HG03025 (cell line): ENCODE measurements around the gene ENO1.
"Not testable (repeated sequence)": the region's sequence is repeated elsewhere in the genome, so short reads cannot be mapped to it uniquely, and the experiment has no call there.

Experiments used
- ATAC-seq: cut with Tn5 transposase; IDR thresholded peaks from one replicate; pipeline ENCODE4 v1.9.1; 2021; ENCODE audit warnings: mild to moderate bottlenecking, moderate library complexity; ENCODE audit not compliant: unreplicated experiment, low FRiP score

ENO1 gene

DNA sequence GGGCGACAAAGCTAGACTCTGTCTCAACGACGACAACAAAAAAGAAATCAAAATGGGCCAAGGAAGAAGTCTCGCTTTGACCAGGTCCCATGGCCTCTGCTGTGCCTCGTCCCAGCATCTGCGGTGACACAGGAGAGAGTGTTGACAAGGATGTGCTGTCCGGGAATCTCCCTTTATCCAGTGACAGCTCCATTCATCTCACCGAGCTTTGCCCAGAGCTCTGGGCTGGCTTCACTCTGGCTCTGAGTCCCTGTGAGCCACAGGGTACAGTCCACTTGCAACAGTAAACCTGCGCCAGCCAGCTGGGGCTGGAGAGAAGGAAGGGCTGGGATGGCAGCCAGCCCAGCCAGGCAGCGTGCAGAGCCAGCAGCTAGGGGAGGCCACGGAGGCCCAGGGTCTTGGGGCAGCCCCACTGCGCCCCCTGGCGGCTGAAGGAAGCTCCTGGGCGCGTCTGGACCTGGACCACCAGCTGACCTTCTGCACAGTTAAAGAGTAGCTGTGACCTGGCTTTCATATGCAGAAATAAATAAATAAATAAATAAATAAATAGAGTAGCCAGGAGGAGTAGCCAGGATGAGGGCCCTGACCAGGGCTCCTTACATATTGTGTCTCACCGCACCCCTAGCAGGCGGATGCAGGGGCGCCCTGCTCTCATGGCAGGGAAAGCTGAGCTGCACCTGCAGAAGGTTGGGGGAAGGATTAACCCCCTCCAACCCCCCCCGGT is 29.7 kb downstream of the ENO1 start:
- no peak for ATAC-seq

DNA sequence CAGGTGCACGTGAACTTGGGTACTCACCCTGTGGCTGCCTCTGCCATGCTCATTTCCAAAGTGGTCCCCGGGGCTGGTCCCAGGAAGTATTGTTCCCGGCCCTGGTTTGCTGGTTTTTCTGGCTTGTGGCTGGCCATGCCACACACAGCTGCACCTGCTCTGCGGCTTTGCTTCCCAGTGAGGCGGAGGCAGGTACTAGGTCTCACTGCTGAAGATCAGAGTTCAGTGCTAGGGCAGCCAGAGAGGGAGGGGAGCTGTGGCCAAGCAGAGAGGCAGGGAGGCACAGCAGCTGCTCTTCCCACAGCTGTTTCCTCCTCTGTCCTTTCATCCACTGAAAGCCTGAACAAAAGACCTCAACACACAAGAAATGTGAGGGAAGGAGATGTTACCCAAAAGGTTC is 30.5 kb downstream of the ENO1 start:
- no peak for ATAC-seq

DNA sequence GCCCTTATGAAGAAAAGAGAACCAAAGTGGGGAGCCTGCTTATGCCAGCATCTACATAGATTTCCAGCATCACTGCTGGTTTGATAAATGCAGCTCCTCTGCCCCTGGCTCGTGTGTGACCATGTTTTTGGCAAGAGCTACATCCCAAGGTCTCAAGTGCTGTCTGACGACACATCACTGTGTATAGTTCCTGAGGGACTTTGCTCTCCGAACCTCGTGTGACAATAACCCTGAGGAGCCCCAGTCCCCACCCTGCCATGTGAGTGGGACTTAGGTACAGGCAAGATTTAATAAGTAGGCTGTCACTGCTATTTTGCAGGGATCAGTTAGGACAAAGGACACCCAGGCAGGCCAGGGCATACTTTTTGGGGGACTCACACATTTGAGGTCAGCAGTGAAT is 32.2 kb downstream of the ENO1 start:
- ATAC-seq: no peak

DNA sequence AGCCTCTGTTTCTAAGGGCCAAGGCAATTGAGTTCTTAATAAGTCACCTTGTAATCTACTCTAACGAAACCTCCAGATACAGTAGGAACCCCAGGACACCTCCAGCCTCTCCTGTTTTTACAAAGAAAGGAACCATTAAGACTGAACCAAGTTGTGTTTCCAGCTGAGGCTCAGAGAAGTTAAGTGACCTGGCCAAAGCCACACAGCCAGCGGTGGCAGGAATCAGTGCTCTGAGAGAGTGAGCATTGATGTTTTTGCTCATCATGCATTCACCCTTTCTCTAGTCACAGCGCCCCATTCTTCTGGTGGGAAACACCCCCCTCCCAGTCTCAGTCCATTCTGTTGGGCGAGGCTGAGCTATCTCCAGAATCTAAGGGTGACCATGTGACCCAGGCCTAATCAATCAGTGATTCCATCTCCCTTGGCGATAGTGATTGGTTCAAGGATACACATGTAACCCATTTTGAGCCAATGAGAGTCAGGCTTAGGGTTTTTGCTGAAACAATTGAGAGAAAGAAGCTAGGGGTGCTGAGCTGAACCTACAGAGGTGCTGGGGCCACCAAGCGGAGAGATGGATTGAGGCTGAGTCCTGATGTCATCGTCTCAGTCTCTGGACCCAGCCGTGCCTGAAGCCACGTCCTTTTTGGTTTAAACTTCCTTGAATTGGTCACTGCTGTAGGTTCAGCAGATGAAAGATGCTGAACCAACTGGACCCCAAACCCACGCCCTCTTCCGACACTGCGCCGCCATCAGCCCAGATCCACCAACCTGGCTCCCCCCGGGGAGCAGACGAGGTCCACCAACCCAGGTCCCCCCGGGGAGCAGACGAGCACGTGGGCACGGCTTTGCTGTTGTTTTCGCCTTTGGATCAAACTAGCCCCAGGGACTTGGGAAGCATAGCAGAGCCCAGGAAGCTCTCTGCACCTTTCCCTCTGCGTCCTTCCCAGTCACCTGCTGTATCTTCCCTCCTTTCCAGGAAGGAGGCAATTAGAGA is 33.1 kb downstream of the ENO1 start:
- no peak for ATAC-seq

DNA sequence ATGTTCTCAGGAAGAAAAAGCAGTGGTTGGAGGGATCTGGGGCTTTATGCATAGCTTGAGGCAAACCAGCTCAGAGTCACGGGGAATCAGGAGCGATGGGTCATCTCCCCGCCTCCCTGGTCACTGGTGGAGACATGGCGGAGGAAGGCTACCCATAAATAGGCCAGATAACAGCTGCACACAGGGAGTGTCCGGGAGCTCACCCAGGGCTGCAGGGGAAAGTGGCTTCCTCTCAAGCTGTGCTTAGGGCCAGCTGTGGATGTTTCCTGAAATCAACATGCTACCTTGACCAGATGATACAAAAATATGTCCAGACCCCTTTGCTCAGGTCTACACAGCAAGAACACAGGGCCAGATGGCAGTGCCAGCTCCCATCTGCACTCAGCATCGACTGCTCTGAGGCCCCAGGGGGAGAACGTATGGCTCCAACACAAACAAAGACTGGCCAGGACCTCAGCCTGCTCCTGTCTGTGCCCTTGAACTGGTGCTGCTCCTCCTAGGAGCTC is 33.9 kb downstream of the ENO1 start:
- no peak for ATAC-seq

DNA sequence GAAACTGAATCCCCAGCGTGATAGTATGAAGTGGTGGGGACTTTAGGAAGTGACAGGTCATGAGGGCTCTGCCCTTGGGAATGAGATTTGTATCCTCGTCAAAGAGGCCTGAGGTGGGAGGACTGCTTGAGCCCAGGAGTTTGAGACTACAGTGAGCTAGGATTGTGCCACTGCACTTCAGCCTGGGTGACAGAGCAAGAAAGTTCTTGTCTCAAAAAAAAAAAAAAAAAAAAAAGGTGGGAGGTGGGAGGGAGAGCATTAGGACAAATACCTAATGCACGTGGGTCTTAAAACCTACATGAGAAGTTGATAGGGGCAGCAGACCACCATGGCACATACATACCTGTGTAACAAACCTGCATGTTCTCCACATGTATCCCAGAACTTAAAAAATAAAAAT is 37.1 kb downstream of the ENO1 start:
- no peak for ATAC-seq

DNA sequence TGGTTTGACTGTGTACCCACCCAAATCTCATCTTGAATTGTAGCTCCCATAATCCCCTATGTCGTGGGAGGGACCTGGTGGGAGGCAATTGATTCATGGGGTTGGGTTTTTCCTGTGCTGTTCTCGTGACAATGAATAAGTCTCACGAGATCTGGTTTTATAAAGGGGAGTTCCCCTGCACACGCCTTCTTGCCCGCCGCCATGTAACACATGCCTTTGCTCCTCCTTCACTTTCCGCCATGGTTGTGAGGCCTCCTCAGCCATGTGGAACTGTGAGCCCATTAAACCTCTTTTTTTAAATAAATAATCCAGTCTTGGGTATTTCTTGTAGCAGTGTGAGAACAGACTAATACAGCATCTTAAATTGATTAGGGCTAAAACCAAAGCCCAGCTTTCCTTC is 38.5 kb downstream of the ENO1 start:
- ATAC-seq: no peak

DNA sequence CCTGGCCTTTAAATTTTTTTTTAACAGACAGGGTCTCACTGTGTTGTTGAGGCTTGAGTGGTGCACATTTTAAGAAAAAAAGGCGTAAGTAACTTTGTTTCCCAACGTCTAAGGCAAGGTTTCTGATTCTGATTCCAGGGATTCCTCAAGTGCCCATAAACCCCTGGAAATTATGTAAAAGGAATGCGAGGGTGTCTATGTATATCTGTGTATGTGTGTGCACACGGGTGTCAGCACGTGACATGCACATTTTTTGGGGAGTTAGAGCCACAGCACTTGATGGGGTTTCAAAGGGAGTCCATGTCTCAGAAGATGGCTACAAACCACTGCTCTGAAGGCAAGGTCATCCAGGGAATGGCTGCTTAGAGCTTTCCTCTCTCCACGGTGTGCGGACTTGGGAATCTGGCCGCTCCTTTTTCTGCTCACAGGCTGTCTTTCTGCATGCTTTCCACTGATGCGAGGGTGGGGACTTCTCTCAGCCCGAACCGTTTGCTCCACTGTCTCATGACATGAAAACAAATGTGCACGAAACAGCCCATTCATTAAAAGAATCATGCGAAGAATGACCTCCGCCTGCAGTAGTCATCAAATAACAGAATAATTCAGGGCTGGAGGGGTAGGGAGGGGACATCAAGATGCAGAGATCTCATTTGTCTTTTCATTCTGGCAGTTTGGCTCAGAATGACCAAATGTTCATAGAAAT is 42.4 kb downstream of the ENO1 start:
- no peak for ATAC-seq

DNA sequence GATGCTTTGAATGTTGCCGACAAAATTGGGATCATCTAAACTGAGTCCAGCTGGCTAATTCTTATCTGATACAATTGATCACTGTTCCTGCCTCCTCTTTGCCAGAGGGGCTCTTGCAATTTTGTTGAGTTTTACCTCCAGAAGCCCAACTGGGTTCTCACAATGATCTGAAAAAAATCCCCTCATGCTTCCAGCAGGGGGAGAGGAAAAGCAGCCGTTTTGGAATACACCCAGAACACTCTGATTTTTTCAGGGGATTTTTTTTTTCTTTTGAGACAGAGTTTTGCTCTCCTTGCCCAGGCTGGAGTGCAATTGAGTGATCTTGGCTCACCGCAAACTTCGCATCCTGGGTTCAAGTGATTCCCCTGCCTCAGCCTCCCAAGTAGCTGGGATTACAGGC is 47.1 kb downstream of the ENO1 start:
- ATAC-seq: no peak

DNA sequence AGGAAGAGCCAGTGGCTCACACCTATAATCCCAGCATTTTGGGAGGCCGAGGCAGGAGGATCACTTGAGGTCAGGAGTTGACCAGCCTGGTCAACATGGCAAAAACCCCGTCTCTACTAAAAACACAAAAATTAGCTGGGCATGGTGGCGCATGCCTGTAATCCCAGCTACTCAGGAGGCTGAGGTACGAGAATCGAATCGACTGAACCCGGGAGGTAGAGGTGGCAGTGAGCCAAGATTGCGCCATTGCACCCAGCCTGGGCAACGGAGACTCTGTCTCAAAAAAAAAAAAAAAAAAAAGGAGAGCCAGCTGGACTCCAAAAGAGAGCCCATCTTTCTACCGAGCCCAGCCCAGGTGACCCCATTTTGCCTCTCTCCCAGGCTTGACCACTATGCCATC is 47.8 kb downstream of the ENO1 start:
- ATAC-seq: not testable (repeated sequence)

DNA sequence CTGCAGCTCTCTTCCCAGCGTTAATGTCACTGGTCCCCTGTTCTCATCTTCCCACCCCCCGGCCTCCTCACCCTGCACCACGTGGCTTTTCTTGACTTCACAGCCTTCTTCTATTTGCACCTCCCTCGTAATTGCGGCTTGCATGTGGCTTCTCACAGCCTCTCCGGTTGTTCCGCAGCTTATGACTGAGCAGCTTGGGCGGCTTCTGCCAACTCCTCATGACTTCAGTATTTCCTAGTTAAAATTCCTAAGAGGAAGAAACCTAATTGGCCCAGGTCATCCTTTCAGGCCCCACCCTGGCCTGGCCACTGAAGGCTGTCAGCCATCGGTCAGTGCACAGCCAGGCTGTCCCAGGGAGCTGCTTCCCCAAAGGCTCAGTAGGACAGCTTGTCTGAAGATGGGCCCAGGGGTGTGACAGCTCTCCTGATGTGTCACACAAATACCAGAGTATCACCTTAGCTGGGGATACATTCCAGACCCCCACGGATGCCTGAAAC is 52.5 kb downstream of the ENO1 start:
- no peak for ATAC-seq

DNA sequence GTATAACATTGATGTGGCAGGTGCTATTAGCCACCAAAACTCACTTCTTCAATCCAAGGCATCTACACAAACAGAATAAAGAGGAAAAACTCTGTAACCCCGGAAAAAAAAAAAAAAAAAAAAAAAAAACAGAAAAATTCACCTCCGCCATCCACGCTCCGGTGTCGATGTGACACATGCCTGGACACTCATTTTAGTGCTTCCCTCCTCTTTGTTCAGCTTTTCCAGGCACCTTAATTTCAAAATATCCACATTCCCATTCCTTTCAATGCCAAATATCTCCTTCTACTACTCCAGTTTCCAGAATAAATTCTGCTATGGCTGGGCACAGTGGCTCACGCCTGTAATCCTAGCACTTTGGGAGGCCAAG is 55.2 kb downstream of the ENO1 start:
- ATAC-seq: no peak

DNA sequence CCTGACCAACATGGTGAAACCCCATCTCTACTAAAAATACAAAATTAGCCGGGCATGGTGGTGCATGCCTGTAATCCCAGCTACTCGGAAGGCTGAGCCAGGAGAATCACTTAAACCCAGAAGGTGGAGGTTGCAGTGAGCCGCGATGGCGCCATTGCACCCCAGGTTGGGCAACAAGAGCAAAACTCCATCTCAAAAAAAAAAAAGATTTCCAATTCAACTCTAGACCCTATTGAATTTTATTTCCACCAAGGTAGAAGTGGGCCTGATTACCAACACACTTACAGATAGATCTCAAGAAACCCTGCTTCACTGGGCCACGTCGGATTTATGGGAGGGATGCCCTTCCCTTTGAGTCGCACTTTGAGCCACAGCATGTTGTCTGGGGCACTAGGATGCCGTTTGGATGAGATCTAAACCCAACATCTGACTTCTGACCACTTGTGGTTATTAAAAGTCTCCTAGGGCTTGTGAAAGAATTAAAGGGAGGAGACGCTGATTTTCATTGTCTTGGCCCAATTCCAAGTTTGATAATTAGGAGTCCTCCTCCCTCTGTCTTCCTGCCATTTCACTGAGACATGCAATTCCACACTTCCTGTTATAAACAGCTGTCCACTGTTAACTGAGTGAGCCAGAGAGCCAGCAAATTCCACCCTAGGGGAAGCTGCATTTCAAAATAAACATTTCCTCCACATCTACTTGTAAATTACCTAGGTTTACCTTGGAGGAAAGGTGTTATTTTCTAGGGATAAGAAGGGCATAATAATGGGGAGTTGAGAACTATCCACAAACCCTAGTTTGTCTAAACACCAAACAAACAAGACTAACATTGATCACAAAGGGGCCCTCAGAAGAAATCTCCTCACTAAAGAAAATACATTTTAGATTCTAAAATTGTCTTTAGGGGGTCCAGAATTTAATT is 55.9 kb downstream of the ENO1 start:
- ATAC-seq: no peak

DNA sequence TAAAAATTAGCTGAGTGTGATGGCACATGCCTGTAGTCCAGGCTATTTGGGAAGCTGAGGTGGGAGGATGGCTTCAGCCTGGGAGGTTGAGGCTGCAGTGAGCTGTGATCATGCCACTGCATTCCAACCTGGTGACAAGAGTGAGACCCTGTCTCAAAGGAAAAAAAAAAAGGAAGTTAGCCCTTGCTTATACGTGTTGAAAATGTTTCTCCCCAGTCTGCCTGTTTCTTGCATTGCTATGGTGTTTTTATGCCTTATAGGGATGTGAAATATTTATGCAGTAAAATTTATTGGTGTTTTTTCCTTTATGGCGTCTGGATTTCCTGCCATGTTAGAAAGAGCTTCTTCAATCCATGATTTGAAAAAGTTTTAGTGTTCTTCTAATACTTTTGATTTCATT is 57.4 kb downstream of the ENO1 start:
- no peak for ATAC-seq

DNA sequence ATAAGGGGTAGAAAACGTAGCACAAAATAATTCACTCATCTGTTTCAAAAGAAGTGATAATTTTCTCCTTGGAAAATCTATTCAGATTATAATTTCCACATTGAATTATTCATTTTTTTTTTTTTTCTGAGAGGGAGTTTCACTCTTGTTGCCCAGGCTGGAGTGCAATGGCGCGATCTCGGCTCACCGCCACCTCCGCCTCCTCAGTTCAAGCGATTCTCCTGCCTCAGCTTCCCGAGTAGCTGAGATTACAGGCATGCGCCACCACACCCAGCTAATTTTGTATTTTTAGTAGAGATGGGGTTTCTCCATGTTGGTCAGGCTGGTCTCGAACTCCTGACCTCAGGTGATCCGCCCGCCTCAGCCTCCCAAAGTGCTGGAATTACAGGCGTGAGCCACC is 59.7 kb downstream of the ENO1 start:
- ATAC-seq: not testable (repeated sequence)

DNA sequence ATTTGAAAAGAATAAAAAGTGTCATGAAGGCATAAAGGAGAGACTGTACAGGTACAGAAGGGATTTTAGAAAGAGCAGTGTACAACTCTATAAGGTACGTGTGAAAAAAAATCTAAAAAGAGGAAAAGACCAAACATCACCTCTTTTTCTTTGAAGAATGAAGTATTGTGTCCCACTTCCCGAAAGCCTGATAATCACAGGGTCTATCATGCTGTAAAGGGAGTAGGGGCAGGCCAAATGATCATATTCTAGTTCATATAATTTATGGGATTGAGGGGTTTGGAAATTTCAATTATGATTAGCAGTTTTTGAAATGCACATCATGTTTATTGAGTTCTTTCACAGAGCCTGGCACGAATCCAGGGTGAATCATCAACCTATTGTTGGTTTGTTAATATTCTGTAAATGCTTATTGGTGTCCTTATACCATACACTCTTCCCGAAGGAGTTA is 60.1 kb downstream of the ENO1 start:
- ATAC-seq: no peak

DNA sequence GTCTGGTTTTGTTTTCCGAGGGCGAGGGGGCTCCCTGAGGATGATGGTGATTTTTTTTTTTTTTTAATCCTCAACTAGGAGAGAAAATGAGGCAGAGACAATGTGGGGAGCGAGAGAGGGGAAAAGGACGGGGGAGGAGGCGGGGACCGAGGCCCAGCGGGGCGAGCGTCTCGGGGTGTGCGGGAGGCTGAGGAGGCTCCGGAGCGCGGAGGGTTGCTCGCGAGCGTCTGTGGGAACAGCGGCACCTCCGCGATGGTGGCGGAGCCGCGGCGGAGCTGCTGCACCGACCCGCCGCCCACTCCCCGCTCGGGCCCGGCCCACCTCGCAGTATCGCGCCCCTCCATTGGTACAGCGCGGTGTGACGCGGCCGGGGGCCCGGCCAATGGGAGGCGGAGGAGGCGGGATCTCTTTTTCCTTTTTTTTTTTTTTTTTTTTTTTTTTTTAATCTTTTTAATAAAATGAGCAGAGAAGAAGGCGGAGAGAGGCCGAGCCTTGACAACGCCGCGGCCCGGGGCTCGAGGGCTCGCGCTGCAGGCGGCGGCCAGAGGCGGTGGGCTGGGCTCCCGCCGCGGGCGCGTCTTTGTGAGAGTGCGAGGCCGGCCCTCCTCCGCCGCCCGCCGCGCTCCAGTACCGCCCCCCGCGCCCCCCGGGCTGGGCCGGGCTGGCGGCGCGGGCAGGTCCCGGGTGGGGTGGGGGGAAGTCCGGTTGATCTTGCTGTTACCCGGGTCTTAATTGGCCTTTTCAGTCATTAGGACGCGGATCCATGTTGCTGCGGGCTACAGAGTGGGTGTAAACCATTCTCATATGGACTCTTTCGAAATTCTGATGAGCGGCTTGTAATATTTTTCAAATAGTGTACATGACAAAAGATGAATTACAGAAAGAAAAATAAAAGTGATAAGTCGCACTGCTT is 60.8 kb downstream of the ENO1 start, which contains the start of gene RERE:
RERE (minus strand) TSS at position 229 of the 913 bp plus-strand sequence.
- ATAC-seq: peak; percentile 90

DNA sequence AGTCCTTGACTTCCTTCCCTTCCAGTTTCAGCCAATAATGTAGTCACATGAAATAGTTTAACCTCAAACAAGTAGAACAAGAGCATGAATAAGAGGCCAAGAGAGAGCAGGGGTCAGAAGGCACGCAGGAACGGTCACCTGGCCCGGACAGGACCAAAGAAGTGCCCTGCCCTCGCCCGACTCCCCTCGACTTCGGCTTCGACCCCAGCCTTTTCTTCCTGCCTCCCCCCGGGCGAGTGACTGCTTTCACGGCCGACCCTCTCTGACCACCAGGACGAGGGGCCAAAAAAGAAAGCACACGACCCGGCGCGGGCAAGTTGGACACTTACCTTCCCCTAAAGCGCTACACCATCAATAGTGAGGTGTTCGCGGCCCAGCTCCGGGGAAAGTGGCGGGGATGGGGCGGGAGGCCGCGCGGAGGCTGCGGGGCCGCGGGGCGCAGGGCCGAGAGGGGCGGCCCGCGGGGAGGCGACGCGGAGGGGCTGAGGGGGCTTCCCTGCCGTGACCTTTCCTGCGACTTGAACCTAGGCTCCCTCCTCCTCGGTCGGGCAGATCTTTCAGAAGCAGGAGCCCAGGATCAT is 61.6 kb downstream of the ENO1 start:
- ATAC-seq: peak; percentile 16
